HepG2 (cell line): ENCODE results near the gene TOB2. TPM values are rescaled to one million over a fixed set of nuclear protein-coding genes. Genes with fewer than 3 reads are reported as not detected.

Source experiments
- ATAC-seq: fragments of 200-7000 bp; cut with Tn5 transposase; 3 replicates; pipeline ENCODE4 v1.9.1; 2020; ENCODE audit warnings: mild to moderate bottlenecking, moderate library complexity
- BruUV-seq: library from RNA; stranded (reverse); fragments of 400-500 nt; replicated peaks from 2 replicates; lab custom pipeline; 2021; lab: Mats Ljungman, UMichigan
- CTCF ChIA-PET: fragments of 300-600 bp; formaldehyde crosslinking; extraction: SDS; loops from one replicate; lab custom pipeline; 2021; ENCODE audit warnings: low total read pairs, inconsistent platforms, low intra/inter-chr PET ratio; lab: Yijun Ruan, JAX
- POLR2A ChIA-PET: fragments of 350-600 bp; sonication (Branson Sonifier 250); formaldehyde crosslinking; loops from one replicate; lab custom pipeline; 2020; ENCODE audit warnings: antibody characterized with exemption, inconsistent platforms; lab: Yijun Ruan, JAX
- DNase-seq: peaks from one replicate; pipeline ENCODE4 v3.0.0-alpha.2; 2015; ENCODE audit warnings: low spot score
- FAIRE-seq: peaks from 3 replicates; lab custom pipeline; 2011; peaks lifted over from hg19 to GRCh38; lab: Jason Lieb, UNC
- H2AFZ ChIP-seq: one replicate; pipeline ENCODE4 v1.6.1; 2011; ENCODE audit warnings: low read length, inconsistent platforms
- H3K27ac ChIP-seq: fragments of 300-600 bp; 3 replicates; pipeline ENCODE4 v1.8.0; 2011; ENCODE audit warnings: mixed run types, mild to moderate bottlenecking, mixed read lengths, low read length, inconsistent platforms; ENCODE audit not compliant: insufficient read depth; ENCODE audit errors: extremely low read length
- H3K27me3 ChIP-seq, 2 experiments: fragments of 200-600 bp in 1 of 2; 2 replicates in 1 of 2; 3 replicates in 1 of 2; pipeline versions ENCODE4 v1.6.0 to v1.8.0; 2011; ENCODE audit warnings: low read length in 2 of 2, mild to moderate bottlenecking in 2 of 2, moderate library complexity in 2 of 2, inconsistent platforms in 1 of 2; ENCODE audit not compliant: insufficient read depth in 2 of 2, control insufficient read depth in 1 of 2
- H3K36me3 ChIP-seq, 2 experiments: fragments of 200-600 bp in 1 of 2; replicated peaks in 1 of 2; 2 replicates in 1 of 2; 3 replicates in 1 of 2; pipeline versions ENCODE4 v1.5.1 to v1.8.0; 2011; ENCODE audit warnings: low read length in 2 of 2, inconsistent platforms in 1 of 2; ENCODE audit not compliant: insufficient read depth in 2 of 2, control insufficient read depth in 1 of 2
- H3K4me1 ChIP-seq: 2 replicates; pipeline ENCODE4 v1.5.1; 2012; ENCODE audit warnings: low read length, inconsistent platforms; ENCODE audit not compliant: insufficient read depth
- H3K4me2 ChIP-seq: 2 replicates; pipeline ENCODE4 v1.6.0; 2011; ENCODE audit warnings: low read depth, low read length, inconsistent platforms
- H3K4me3 ChIP-seq, 3 experiments: fragments of 200-600 bp in 1 of 3; sonication (generic), shearing (Covaris generic) in 1 of 3; replicated peaks in 1 of 3; 2 replicates each; pipeline ENCODE4 v1.5.1; 2011 to 2016; ENCODE audit warnings: low read length in 3 of 3, inconsistent platforms in 2 of 3, low read depth in 2 of 3, mild to moderate bottlenecking in 2 of 3, control low read depth in 1 of 3, mixed read lengths in 1 of 3; ENCODE audit not compliant: insufficient read depth in 1 of 3
- H3K79me2 ChIP-seq: one replicate; pipeline ENCODE4 v1.6.1; 2011; ENCODE audit warnings: low read length, inconsistent platforms; ENCODE audit not compliant: insufficient read depth
- H3K9ac ChIP-seq: 2 replicates; pipeline ENCODE4 v1.6.0; 2011; ENCODE audit warnings: mild to moderate bottlenecking, low read depth, low read length, inconsistent platforms; ENCODE audit not compliant: insufficient read depth
- H3K9me3 ChIP-seq: 2 replicates; pipeline ENCODE4 v1.5.1; 2012; ENCODE audit warnings: mild to moderate bottlenecking, low read length
- H4K20me1 ChIP-seq: 2 replicates; pipeline ENCODE4 v1.6.0; 2011; ENCODE audit warnings: inconsistent platforms, mild to moderate bottlenecking, low read length, moderate library complexity; ENCODE audit not compliant: insufficient read depth
- FUBP1 ChIP-seq: sonication (generic); formaldehyde crosslinking; IDR thresholded peaks from 2 replicates; pipeline ENCODE4 v1.5.1; 2020; ENCODE audit warnings: missing genetic modification reagents, mild to moderate bottlenecking, borderline replicate concordance
- GTF2F1 ChIP-seq: fragments of 150-350 bp; IDR thresholded peaks from 2 replicates; pipeline ENCODE4 v1.6.1; 2014; ENCODE audit warnings: low read length
- KLF9 ChIP-seq: IDR thresholded peaks from 2 replicates; pipeline ENCODE4 v1.6.1; 2016; ENCODE audit warnings: low read depth
- MEF2D ChIP-seq: sonication (generic); formaldehyde crosslinking; IDR thresholded peaks from 2 replicates; pipeline ENCODE4 v1.5.1; 2020; ENCODE audit warnings: mild to moderate bottlenecking, missing genetic modification reagents
- PBX2 ChIP-seq: IDR thresholded peaks from 2 replicates; pipeline ENCODE4 v1.6.1; 2016; ENCODE audit warnings: control low read depth
- PCBP1 ChIP-seq: fragments of 200-400 bp; formaldehyde crosslinking; IDR thresholded peaks from 2 replicates; pipeline ENCODE4 v1.6.1; 2017; ENCODE audit warnings: mild to moderate bottlenecking, low read depth, low read length, borderline replicate concordance
- PRPF4 ChIP-seq: fragments of 200-400 bp; formaldehyde crosslinking; IDR thresholded peaks from 2 replicates; pipeline ENCODE4 v1.6.1; 2016; ENCODE audit warnings: low read length, low read depth; ENCODE audit not compliant: poor library complexity, severe bottlenecking
- REL ChIP-seq: sonication (generic); formaldehyde crosslinking; conservative IDR thresholded peaks from 2 replicates; pipeline ENCODE4 v1.8.0; 2022; ENCODE audit warnings: mild to moderate bottlenecking, missing genetic modification reagents, moderate library complexity
- TEAD2 ChIP-seq: sonication (generic); formaldehyde crosslinking; IDR thresholded peaks from 2 replicates; pipeline ENCODE4 v1.9.0; 2021; ENCODE audit warnings: missing genetic modification reagents
- TERF1 ChIP-seq: sonication (generic); formaldehyde crosslinking; IDR thresholded peaks from 2 replicates; pipeline ENCODE4 v1.8.0; 2022; ENCODE audit warnings: mild to moderate bottlenecking, missing genetic modification reagents, moderate library complexity
- ZBTB10 ChIP-seq: sonication (generic); formaldehyde crosslinking; IDR thresholded peaks from 2 replicates; pipeline ENCODE4 v1.4.0; 2020; ENCODE audit warnings: missing genetic modification reagents, borderline replicate concordance
- ZBTB44 ChIP-seq: sonication (generic); formaldehyde crosslinking; IDR thresholded peaks from 2 replicates; pipeline ENCODE4 v1.4.0; 2020; ENCODE audit warnings: missing genetic modification reagents
- ZNF253 ChIP-seq: sonication (generic); formaldehyde crosslinking; IDR thresholded peaks from 2 replicates; pipeline ENCODE4 v1.8.0; 2022; ENCODE audit warnings: mild to moderate bottlenecking, missing genetic modification reagents, borderline replicate concordance
- ZNF747 ChIP-seq: sonication (generic); formaldehyde crosslinking; IDR thresholded peaks from 2 replicates; pipeline ENCODE4 v1.8.1; 2023; ENCODE audit warnings: missing genetic modification reagents, mild to moderate bottlenecking, borderline replicate concordance
- WGBS: methylation state at CpG from one replicate; pipeline ENCODE4 v1.1.6; 2017; ENCODE audit warnings: low lambda C conversion rate; 5-methylcytosine and 5-hydroxymethylcytosine counted together
- in situ Hi-C: cut with HindIII; loops from 2 replicates; pipeline ENCODE4 v1.10.0; 2017; ENCODE audit warnings: low pct_unique_long_range_greater_than_20kb; ENCODE audit not compliant: extremely low pct_ligation_motif_present
- intact Hi-C: fragments of 100-400 bp; cut with micrococcal nuclease; formaldehyde crosslinking; loops from one replicate; pipeline ENCODE4 v1.10.0; 2022; ENCODE audit not compliant: unreplicated experiment
- polyA plus RNA-seq, 8 experiments: library from polyadenylated mRNA; depleted of rRNA in 3 of 8; stranded (reverse) in 7 of 8; unstranded in 1 of 8; fragments of >200 nt; fragmentation: Illumina TruSeq in 4 of 8; extraction: Trizol in 4 of 8; gene quantifications; 2 replicates each; pipeline versions ENCODE4 v1.2.1 to v1.2.3, GENCODE V29; 2011 to 2016; ENCODE audit warnings: low read depth in 4 of 8, missing spikeins in 1 of 8, mixed read lengths in 1 of 8; ENCODE audit not compliant: insufficient read depth in 1 of 8
- total RNA-seq, 5 experiments: library from RNA; depleted of rRNA; stranded (reverse); fragments of >200 nt; fragmentation: Illumina TruSeq; extraction: Trizol; gene quantifications; 2 replicates each; pipeline ENCODE4 v1.2.3, GENCODE V29; 2016; ENCODE audit warnings: low read depth in 1 of 5

Gene TOB2
- total and polyA plus RNA-seq, 2 of the 13 experiments (the other 11 are each of a cell fraction or from before 2014, with no cell fraction given): 12.2 to 13.7 TPM

GRCh38 chr22:41447435-41448188 lies 1.0 kb upstream of the TOB2 start:
- 0% methylated on average over 22 of the region's 63 CpGs for WGBS
- ChIA-PET POLR2A (interaction anchor here (0.7 to 5.2 kb wide), 45 partner anchors 10 to 591 kb away, joined by 3 to 122 read pairs (median 4); partner anchors contain the start of genes ACO2, PHF5A, PMM1 and RANGAP1), CTCF (no interaction called here)
- H3K9ac ChIP-seq: peak overlapping the region; percentile 99
- in situ Hi-C loops: no loop called here
- intact Hi-C loops: loop anchor here (1.0 to 10.0 kb wide), 2 partner anchors 22 to 163 kb away; partner anchors contain the start of genes ACO2 and RANGAP1
- FAIRE-seq (no peak), ATAC-seq (peak; percentile 47), DNase-seq (peak; percentile 73)
- H3K36me3 ChIP-seq: peaks cover 2 to 4% of the 10 kb centered on the region in 2 experiments; a peak in 1 of 5 replicates
- BruUV-seq: no TSS peak
- H3K9me3 ChIP-seq: no peaks in the 10 kb centered on the region
- H2AFZ ChIP-seq: no peak overlapping the region
- peak overlapping the region; percentile 91 for H3K4me2 ChIP-seq
- H3K4me1 ChIP-seq: peaks cover 22% of the 10 kb centered on the region
- H3K4me3 ChIP-seq: peak overlapping the region; percentile 89 to 97 (median 90)
- H3K27me3 ChIP-seq: no peaks in the 10 kb centered on the region; a peak in 1 of 5 replicates
- H4K20me1 ChIP-seq: 0 out of 2 replicates have a peak, but pooled peaks cover 2% of the 10 kb centered on the region
- peaks cover 43% of the 10 kb centered on the region for H3K79me2 ChIP-seq
- H3K27ac ChIP-seq: peak overlapping the region; percentile 100
- TF ChIP-seq FUBP1 (CRISPR knock-in tag) (no peak), MEF2D (CRISPR knock-in tag) (no peak), PCBP1 (no peak), PBX2 (no peak), GTF2F1 (no peak), ZNF253 (CRISPR knock-in tag) (no peak), ZNF747 (CRISPR knock-in tag) (no peak), PRPF4 (no peak), ZBTB44 (no peak), REL (CRISPR knock-in tag) (no peak; the same call in 1 of the 2 replicates), TERF1 (no peak), ZBTB10 (CRISPR knock-in tag) (no peak), KLF9 (CRISPR knock-in tag) (no peak), TEAD2 (no peak)
